ENCODE measurements around the gene DENND1A.
A peak's percentile ranks its signal among the peaks of the same experiment; 100 is the strongest.
"Not testable (repeated sequence)": the region's sequence is repeated elsewhere in the genome, so short reads cannot be mapped to it uniquely, and the experiment has no call there.

The DENND1A gene

DNA sequence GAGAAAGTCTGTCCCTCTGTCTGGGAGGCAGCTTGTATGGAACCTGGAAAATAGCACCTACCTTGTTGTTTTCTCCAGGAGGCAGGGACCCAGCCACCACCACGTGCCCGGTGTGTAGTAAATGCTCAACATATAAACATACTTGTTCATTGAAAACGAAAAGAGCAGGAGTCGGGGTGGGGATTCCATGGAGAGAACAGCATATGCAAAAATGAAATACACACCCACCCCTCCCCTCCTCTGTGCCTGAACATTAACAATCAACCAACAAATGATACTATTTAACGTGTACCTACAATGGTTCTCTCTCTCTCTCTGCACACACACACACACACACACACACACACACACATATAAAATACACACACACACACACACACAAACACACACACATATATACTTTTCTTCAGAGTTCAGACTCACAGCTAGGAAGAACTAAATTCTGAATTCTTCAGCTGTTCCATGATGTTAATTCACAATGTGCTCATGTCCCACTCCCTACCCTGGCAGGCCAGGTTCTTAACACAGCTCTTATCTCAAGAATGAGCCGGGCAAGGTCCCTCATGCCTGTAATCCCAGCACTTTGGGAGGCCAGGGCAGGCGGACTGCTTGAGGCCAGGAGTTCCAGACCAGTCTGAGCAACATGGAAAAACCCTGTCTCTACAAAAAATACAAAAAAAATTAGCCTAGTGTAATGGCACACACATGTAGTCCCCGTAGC, 16.3 kb upstream of the DENND1A start:
- DNase-seq, result no peak

DNA sequence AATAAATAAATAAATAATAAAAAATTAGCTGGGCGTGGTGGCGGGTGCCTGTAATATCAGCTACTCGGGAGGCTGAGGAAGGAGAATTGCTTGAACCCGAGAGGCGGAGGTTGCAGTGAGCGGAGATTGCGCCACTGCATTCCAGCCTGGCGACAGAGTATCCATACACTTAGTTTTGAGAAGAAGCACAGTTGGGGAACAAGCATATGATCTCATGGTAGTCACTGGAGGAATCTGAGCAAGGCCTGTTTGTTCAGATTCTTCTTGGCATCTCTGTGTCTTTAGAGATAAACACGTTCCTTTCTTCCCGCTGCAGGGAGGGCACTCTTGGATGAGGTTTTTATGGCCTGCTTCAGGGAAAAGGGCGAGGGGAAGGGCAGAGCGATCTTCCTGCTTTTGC, 15.6 kb upstream of the DENND1A start:
- DNase-seq, result no peak

DNA sequence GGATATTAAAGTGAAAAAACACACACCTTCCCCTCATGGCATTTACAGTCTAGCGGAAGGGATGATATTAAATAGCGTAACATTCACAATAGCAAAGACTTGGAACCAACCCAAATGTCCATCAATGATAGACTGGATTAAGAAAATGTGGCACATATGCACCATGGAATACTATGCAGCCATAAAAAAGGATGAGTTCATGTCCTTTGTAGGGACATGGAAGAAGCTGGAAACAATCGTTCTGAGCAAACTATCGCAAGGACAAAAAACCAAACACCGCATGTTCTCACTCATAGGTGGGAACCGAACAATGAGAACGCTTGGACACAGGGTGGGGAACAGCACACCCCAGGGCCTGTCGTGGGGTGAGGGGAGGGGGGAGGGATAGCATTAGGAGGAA, 14.5 kb upstream of the DENND1A start:
- not testable (repeated sequence) for DNase-seq

DNA sequence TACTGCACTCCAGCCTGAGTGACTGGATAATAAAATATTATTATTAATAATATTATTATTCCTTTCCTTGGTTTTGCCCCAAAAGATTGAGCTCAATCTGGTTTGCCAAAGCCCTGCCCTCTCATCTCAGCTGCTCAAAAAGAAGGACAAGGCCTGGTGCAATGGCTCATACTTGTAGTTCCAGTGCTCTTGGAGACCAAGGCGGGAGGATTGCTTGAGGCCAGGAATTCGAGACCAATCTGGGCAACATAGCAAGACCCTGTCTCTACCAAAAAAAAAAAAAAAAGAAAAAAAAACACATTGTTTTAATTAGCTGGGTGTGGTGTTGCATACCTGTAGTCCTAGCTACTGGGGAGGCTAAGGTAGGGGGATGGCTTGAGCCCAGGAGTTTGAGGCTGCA, 13.7 kb upstream of the DENND1A start:
- no peak for DNase-seq

DNA sequence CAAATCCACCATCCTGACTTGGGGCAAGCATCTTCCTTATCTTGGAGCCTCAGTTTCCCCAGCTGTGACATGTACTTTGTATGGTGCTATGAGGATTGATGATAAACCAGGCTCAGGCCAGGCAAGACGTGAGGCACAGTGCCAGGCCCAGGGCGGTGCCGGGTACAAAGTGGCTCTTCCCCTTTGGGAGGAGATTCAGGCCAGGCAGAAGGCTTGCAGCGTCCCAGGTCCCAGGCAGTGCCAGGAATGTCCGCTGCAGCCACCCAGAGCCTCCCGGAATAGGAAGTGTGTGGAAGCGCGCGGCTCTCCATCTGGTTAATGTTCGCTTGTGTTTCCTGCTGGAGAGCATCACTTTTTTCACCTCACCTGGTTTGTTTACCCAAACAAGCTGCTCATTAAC, 12.6 kb upstream of the DENND1A start:
- no peak for DNase-seq

DNA sequence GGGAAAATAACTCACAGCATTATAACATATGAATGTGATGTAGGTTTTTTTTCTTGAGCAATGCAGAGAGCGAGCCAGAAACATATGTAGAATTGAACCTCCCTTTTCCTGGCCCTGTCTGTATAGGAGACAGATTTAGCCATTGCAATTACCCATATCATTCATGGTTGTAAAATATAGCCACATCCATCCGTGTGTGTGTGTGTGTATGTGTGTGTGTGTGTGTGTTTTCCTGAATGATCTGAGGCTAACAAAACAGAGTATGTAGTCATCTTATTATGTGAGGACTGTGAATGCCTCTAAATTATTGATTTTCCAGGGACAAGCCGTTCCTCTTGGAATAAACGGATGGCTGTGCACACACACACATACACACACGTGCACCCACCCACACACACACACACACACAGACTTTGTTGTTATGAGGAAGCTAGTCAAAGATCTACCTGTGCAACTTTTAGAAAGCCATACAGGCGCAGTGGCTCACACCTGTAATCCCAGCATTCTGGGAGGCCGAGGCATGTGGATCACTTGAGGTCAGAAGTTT, 11.7 kb upstream of the DENND1A start:
- DNase-seq, result no peak

DNA sequence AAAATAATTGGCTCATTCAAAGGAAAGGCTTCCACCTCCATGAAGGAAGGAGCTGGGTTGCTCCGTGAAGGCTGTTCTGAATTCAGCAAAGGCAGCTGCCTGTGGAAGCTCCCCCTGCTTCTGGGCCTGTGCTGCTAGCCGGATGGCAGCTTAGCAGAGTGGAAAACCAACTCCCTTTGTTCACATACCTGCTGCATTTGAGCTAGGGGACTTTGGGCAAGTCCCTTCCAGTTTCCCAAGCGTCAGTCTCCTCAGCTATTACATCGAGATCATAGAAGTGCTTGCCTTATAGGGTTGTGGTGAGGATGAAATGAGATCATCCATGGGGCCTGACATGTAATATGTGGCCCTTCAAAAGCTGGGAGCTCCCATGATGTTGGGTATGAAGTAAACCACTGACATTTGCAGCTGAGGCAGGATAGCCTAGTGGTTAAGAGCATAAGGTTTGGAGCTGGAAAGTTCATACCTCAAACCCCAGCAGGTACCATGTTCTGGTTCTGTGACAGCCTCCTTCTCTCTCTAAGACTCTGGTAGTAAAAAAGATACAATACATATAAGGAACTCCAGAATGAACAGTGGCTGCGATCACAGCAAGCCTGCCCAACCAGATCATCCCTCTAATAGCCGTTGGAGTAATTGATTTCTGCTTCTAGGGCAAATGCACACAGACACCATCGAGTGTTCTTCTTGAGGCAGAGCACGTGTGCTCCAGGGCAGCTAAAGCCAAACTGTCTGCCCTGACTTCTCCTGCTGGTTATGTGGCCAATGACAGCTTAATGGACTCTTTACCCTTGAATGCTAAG, 11.0 kb upstream of the DENND1A start:
- DNase-seq, result peak; percentile 7

DNA sequence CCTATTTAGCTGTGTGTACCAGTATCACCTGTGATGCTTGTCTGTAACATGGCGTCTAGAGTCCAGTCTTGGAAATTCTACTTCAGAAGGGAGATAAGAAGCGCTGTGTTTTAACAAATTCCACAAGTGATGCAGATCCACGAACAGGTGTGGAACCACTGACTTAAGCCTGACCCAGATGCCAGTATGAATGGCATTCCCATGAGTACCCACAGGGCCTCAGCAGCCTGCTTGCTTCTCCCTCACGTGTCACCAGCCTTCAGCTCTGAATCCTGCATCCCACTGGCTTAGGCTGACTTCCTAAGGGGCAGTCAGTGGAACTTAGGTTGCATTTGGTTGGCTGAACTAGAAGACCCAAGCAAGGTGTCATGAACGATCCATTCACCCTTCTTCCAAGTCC, 8.5 kb upstream of the DENND1A start:
- DNase-seq, result no peak

DNA sequence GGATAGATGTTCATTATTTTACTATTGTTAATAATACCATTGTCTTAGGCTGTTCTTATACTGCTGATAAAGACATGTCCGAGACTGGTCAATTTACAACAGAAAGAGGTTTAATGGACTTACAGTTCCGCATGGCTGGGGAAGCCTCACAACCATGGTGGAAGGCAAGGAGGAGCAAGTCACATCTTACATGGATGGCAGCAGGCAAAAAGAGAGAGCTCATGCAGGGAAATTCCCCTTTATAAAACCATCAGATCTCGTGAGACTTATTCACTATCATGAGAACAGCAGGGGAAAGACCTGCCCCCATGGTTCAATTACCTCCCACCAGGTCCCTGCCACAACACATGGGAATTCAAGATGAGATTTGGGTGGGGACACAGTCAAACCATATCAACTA, 6.6 kb upstream of the DENND1A start:
- DNase-seq, result not testable (repeated sequence)

DNA sequence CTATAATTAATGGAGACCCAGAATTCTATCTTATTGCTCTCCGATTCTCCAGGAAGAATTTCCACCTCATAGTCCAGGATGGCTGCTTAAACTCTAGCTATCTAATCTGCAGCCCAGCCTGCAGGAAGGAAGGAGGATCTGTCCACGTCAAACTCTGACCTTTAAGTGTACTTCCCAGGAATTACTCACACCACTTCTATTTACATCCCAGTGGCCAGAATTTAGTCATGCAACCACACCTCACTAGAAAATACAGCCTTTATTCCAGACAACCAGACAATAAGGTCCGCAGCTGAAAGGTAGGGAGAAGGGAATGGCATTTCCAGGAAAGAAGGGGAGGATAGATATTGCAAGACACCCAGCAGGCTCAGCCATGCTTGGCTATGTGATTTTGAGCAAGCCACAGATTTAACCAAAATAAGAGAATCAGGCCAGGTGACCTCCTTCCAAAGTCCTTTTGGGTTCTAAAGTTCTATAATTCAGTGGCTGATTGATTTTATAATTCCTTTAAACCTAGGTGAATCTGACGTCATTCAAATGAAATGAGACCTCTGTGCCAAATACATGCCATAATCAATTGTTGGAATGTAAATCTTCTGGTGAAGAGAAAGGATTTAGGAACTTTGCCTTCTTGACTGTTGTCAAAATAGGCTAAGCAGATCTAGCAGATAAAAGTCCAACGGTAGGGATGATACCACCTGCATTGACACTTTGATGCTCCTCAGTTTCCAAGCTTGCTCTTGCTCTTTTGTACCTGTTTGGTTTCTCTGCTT, 3.7 kb upstream of the DENND1A start:
- DNase-seq, result no peak

DNA sequence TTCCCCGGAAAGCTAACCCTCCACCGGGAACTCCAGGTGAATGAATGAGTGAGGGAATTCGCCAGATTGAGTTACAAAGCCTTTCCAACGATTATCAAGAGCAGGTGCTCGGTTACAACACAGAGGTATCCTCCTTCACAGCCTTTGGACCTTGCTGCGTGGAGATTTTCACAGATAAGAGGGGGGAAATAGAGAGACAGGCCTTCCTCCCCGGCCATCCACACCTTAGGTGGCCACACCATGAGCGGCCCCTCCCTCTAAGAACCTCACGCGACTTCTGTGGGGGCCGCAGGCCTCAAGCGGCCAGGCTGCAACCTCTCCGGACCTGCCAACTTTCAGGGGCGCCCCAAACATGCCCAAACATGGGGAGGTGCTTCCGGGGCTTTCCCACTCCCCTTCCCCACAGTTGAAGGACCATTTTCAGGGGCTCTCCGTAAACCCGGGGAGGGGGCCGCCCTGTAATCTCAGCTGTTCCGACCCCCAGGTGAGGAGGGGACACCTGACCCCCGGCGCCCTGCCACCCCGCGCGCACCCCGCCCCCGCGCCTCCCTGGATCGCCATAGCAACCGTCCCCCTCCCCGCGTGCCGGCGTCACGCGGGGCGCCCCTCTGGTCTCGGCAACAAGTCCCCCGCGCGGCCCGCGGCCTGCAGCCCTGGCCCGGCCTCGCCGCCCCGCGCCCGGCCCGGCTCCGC, 603 bp downstream of the DENND1A start:
- DNase-seq, result peak; percentile 23

DNA sequence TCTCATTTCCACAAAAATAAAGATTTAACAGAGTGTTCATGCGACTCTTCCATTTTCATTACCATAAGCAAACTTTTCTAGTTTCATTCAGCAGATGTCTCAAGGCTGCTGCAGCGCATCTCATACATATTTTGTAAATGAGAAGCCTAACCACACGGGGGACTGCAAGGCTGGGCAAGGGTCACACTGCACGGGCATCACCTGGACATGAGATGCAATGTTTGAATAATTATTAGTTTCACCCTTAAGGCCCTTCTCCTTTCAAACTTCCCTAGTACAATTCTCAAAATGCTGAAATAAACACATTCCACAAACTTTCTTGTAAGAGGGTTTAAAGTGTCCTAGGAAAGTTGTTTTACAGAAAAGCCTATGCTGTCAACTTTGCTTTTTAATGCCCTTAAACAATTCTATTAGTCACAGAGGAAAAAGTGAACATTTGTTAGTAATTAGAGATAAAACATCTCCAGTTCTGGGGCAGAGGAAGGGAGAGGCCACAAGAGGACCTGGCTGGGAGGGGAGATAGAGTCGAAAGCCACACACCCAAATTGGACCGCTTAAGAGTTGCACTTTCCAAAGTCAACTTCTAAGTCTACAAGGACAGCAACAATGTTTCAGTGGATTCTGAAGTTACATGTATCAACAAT, 1.3 kb downstream of the DENND1A start:
- peak; percentile 18 for DNase-seq

DNA sequence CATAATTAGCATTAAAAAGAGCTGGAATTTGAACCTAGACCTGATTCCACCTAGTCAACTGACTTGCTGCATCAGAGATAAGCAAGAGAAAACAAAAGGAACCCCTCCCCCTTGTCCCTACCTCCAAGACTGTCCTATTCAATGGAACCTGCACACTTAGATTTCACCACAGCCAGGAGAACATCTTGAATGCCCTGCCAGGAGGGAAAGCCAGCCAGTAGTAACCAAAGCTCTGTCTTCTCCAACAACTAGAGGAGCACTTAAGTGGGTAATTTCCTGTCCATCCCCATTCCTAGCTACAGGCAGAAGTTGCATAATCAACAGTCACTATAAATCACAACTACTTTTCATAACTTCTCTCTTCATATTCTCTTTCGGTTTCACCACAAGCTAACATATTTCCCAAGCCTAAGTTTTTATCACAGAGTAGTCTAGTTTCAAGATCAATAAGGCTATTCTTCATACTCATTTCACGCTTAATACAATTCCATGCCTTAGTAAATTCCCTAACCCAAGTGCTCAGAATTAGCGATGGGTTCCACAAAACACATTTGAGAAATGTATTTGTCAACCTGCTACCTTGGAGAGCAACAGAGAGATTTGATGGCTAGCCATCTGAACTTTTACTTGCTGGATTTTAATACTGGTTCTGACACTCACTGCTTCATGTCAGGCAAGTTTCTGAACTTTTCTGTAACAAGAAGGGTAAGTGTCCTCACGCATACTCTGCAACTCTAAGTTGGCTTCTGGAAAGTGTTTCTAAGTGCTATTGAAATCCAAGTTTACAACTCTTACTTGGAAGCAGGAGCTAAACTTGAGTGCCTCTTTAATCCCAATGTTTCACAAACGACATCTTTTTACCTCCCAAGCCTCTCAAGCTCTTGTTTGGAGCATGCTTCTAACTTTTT, 2.0 kb downstream of the DENND1A start:
- DNase-seq, result peak; percentile 43

DNA sequence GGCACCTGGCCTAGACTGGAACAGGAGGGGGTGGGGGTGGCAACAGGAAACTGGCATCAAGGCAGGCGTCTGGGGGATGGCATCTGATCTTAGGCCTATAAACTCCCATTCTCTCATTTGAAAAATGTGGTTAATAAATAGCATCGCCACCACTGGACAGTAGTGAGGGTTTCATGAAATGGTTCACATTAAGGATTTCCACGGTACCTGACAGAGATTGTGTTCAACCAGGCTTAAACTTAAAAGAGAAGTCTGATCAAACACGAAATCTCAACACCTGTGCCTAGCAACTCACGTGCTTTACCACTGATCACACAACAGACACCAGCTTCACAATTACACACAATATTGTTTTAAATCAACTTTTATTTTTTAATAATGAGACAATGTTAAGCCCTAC, 3.0 kb downstream of the DENND1A start:
- no peak for DNase-seq

DNA sequence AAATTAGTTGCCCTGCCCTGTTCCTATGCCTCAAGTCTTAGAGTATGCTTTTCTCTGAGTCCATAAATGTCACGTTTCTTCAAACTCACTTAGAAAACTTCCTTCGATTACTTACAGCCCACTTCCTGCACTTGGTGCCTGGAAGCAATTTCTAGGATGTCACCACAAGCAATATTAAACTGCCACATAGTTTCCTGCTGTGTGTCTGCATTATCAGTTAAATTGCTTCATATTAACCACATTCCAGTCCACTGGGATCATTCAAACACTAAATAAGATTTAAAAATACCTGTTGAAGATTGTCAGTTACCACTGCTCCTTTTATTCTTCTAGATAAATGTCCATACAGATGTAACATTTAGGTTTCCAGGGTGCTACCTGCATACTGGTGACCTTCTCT, 4.1 kb downstream of the DENND1A start:
- no peak for DNase-seq

DNA sequence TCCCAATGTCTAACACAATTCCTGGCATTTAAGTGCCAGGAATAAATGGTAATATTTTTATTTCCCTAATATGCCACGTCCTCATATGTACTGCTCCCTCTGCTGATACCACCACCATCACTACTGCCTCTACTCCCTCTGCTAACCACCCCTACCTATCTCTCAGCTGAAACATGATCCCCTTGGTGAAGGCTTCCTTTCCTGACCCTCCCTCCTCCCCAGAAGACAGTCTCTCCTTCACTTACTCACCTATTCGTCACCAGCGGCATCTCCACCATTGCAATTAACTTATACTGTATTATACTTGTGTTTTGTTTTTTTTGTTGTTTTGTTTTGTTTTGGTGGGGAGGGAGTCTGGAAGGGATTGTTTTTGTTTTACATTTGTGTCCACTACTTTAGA, 4.8 kb downstream of the DENND1A start:
- no peak for DNase-seq

DNA sequence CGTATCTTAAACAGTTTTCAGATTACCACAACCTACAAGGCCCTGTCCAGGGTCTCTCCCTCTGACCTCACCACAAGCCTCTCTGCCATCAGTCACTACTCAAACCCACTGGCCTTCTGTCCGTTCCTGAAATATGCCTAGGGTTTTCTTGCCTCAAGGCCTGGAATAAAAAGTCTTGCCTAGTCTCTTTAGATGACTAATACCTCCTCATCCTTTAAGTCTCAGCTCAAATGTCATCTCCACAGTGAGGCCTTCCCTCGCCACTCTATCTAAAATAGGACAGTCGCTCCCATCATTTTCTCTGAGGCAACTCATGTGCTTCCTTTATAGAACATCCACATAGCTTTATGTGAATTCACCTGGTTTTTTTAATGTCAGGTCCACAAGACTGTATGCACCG, 5.2 kb downstream of the DENND1A start:
- DNase-seq, result no peak

DNA sequence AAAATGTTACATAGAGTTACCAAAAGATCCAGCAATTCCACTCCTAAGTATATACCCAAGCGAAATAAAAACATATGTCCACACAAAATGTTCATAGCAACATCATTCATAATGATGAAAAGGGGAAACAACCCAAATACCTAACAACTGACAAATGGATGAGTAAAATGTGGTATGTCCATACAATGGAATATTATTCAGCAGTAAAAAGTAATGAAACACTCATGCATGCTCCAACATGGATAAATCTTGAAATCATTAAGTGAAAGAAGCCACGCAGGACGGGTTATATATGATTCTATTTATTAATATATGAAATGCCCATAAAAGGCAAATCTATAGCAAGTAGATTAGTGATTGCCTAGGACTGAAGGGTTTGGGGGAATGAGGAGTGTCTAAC, 6.0 kb downstream of the DENND1A start:
- no peak for DNase-seq

DNA sequence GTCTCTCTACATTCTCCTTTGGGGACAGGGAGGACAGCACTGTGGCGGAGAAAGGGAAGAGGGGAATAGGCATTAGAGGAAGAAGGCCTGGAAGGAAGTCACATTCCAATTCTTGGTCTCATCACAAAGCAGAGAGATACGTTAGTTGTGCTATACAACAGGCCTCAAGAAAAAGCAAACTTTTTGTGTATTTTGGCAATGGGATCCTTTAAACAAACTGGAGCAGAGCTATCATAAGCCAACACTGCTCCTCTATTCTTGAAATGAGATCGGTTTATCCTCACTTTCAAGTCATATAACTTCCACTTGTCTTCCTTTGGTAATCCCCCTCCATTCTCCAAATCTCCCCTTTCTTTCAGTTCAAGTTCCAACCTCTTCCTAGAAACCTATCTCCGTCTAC, 6.5 kb downstream of the DENND1A start:
- no peak for DNase-seq

DNA sequence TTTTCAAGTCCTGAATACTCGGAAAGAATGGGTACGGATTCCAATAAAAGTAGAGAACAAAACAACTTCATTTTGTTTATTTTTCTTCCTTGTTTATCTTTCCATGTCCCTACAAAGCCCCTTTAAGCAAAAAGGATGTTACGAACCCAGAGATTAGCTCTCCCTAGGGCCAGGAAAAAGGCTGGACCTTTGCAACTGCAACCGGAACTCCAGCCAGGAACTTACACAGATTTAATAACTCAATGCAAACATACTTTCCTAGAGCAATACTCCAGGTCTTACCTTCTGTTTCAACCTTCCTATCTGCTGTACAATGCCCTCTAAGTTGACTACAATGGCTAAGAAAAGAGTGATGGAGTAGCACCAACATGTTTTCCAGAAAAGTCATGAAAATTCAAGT, 7.0 kb downstream of the DENND1A start:
- no peak for DNase-seq

DNA sequence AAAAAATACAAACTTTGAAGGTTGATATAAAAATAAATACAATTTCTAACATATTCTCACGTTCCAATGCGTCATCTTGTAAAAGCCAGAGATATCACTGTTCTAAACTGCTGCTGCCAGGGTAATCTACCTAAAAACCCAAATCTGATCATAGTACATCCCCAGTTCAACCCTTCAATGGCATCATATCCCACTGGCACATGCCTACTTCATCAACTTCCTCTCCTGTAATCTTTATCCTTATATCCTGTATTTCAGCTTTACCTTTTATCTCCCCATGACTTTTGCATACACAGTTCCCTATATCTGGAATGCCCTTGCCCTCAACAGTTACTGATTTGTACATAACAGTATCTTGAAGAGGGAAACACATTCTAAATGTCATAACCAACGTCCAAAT, 7.5 kb downstream of the DENND1A start:
- no peak for DNase-seq

Measured in activated CD4-positive, alpha-beta T cell treated with anti-CD3 and anti-CD28 coated beads, Interleukin-2, Interleukin-6, amounts not matched to agents 100 ng/mL and 50 ng/mL, durations not matched to agents 16 hours and 8 hours (primary cell).